HL-60 (cell line): ENCODE measurements around the gene GCAT.

Experiments
- GABPA ChIP-seq: IDR thresholded peaks from 2 replicates; pipeline ENCODE4 v1.6.1; 2012; ENCODE audit warnings: low read depth
- POLR2AphosphoS5 ChIP-seq: IDR thresholded peaks from 2 replicates; pipeline ENCODE4 v1.6.1; 2012; ENCODE audit warnings: low read depth
- SPI1 ChIP-seq: IDR thresholded peaks from 2 replicates; pipeline ENCODE4 v1.6.1; 2012; ENCODE audit warnings: low read depth, mild to moderate bottlenecking, borderline replicate concordance
- TF ChIP-seq, protein P1 (sequence below): IDR thresholded peaks from one replicate; pipeline ENCODE4 v1.5.1; 2011; ENCODE audit warnings: low read length, control low read depth, inconsistent platforms; ENCODE audit not compliant: insufficient read depth
- TF ChIP-seq, protein P2 (sequence below): IDR thresholded peaks from 2 replicates; pipeline ENCODE4 v1.6.1; 2012; ENCODE audit warnings: low read depth; ENCODE audit not compliant: insufficient replicate concordance

DNA sequence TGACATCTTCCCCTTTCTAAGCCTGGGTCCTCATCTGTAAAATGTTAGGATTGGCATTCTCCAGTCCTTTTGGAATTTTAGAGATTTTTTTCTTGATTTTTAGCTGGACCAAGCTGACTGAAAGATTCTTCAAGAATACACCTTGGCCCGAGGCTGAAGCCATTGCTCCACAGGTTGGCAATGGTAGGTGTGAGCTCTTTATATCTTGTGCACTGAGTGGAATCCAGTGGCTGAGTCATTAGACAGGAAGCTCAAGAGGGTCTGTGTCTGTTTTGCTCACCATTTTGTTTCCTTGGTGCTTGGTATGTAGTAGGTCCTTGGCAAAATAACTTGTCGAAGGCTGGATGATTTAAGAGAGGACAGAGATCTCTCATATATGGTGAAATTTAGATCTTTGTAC lies 47.7 kb downstream of the GCAT start:
- TF ChIP-seq POLR2AphosphoS5 (no peak), GABPA (no peak), SPI1 (no peak)
- TF ChIP-seq, protein P1, sequence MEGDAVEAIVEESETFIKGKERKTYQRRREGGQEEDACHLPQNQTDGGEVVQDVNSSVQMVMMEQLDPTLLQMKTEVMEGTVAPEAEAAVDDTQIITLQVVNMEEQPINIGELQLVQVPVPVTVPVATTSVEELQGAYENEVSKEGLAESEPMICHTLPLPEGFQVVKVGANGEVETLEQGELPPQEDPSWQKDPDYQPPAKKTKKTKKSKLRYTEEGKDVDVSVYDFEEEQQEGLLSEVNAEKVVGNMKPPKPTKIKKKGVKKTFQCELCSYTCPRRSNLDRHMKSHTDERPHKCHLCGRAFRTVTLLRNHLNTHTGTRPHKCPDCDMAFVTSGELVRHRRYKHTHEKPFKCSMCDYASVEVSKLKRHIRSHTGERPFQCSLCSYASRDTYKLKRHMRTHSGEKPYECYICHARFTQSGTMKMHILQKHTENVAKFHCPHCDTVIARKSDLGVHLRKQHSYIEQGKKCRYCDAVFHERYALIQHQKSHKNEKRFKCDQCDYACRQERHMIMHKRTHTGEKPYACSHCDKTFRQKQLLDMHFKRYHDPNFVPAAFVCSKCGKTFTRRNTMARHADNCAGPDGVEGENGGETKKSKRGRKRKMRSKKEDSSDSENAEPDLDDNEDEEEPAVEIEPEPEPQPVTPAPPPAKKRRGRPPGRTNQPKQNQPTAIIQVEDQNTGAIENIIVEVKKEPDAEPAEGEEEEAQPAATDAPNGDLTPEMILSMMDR: no peak
- TF ChIP-seq, protein P2, sequence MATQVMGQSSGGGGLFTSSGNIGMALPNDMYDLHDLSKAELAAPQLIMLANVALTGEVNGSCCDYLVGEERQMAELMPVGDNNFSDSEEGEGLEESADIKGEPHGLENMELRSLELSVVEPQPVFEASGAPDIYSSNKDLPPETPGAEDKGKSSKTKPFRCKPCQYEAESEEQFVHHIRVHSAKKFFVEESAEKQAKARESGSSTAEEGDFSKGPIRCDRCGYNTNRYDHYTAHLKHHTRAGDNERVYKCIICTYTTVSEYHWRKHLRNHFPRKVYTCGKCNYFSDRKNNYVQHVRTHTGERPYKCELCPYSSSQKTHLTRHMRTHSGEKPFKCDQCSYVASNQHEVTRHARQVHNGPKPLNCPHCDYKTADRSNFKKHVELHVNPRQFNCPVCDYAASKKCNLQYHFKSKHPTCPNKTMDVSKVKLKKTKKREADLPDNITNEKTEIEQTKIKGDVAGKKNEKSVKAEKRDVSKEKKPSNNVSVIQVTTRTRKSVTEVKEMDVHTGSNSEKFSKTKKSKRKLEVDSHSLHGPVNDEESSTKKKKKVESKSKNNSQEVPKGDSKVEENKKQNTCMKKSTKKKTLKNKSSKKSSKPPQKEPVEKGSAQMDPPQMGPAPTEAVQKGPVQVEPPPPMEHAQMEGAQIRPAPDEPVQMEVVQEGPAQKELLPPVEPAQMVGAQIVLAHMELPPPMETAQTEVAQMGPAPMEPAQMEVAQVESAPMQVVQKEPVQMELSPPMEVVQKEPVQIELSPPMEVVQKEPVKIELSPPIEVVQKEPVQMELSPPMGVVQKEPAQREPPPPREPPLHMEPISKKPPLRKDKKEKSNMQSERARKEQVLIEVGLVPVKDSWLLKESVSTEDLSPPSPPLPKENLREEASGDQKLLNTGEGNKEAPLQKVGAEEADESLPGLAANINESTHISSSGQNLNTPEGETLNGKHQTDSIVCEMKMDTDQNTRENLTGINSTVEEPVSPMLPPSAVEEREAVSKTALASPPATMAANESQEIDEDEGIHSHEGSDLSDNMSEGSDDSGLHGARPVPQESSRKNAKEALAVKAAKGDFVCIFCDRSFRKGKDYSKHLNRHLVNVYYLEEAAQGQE: no peak
